GM18868 (cell line): ENCODE data around the gene BEGAIN.
"Not testable (repeated sequence)": the region's sequence is repeated elsewhere in the genome, so short reads cannot be mapped to it uniquely, and the experiment has no call there.

Source experiments
- ATAC-seq: cut with Tn5 transposase; IDR thresholded peaks from one replicate; pipeline ENCODE4 v1.9.1; 2021; ENCODE audit warnings: mild to moderate bottlenecking, moderate library complexity; ENCODE audit not compliant: unreplicated experiment

Gene BEGAIN

GRCh38 chr14:100526632-100527031 lies 60.6 kb downstream of the BEGAIN start:
- no peak for ATAC-seq

GRCh38 chr14:100526057-100526456 lies 61.2 kb downstream of the BEGAIN start:
- no peak for ATAC-seq

GRCh38 chr14:100525615-100526014 lies 61.6 kb downstream of the BEGAIN start:
- no peak for ATAC-seq

DNA sequence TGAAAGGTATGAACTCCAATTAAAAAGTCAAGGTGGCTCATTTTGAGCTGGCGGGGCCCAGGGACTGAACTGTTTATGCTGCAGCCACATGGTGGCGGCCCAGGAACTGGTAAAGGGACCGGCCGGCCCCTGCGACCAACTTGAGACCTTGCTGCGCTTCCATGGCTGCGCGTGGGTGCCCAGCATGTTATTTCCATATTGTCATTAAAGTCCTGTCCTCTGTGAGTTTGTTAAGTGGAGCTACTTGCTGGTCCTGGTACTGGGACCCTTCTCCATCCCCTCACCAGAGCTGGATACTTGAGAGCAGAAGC lies 62.3 kb downstream of the BEGAIN start:
- no peak for ATAC-seq

GRCh38 chr14:100524233-100524932 lies 62.8 kb downstream of the BEGAIN start:
- ATAC-seq: no peak

DNA sequence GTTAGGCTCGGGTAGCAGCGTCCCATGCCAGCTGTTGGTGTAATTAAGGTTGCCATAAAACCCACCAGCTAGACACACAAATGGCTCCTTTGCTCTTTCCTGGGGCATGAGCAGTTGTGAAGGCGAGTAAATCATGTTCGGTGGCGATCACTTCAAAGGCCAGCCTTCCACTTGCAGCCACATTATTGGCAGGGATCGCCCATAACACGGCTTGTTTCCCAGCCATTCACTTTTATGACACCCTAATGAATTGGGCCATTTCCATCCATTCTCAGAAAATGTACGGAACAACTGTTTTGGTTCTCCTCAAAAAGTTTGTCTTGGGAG lies 63.4 kb downstream of the BEGAIN start:
- ATAC-seq: no peak

GRCh38 chr14:100523131-100523842 lies 63.9 kb downstream of the BEGAIN start:
- ATAC-seq: no peak

DNA sequence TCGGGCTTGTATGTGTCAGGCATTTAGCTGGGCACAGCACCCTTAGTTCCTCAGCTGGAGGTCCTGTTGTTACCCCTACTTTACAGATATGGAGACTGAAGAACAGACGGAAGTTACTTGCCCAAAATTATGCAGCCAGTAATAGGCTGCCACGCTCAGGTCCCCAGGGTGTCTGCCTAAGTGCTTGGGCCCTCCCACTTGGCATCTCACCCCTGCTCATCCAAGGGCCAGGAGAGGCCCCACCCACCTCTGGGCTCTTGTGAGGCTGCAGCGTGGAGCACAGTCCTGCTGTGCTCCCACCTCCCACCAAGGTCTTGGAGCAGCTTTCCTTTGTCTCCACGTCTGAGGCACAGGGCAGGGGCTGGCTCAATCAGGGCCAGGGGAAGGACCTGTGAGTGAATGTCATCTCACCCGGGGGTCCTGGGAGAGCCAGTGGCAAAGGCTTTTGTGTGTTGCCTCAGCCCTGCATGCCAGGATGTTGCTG lies 64.6 kb downstream of the BEGAIN start:
- ATAC-seq: no peak

GRCh38 chr14:100506053-100506452 lies 81.2 kb downstream of the BEGAIN start:
- ATAC-seq: not testable (repeated sequence)

DNA sequence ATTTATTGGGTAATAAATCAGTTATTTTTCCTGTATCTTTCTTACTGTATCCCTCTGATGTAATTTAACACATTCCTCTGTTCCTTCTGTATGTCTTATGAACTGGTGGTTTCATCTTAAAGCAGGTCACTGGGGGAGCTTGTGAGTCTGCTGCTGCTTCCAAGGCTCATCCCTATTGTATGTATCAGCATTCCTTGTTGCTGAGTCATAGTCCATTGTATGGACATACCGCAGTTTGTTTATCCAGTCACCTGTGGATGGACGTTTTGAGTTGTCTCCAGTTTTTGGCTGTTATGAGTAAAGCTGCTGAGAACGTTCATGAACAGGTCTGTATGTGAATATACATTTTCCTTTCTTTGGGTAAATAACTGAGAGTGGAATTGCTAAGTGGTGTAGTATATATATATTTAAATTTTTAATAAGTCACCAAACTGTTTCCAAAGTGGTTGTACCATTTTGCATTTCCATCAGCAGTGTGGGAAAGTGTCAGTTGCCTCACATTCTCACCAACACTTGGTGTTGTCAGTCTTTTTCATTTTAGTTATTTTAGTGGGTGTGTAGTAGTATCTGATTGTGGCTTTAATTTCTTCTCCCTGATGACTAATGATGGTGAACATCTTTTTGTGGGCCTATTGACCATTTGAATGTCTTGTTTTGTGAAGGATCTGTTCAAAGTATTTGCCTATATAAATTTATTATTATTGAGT lies 82.7 kb downstream of the BEGAIN start:
- ATAC-seq: no peak

DNA sequence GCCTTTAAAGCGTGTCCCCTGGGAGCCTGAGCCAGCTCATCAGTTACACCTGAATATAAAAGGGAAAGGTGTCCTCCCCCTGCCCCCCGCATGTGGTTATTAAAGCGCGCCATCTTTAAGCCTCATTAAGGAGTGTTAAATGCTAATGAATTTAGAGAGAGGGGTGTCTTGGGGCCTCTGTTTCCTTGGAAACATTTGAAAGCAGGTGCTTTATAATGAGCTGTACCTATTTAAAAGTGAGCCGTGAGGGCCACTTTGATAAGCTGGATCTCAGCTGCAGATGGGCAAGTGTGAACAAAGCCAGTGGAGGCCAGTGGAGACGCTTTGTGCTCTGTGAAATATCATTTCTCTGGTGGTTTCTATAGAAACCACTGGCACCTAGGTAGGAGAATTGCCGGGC lies 84.0 kb downstream of the BEGAIN start:
- ATAC-seq: no peak

DNA sequence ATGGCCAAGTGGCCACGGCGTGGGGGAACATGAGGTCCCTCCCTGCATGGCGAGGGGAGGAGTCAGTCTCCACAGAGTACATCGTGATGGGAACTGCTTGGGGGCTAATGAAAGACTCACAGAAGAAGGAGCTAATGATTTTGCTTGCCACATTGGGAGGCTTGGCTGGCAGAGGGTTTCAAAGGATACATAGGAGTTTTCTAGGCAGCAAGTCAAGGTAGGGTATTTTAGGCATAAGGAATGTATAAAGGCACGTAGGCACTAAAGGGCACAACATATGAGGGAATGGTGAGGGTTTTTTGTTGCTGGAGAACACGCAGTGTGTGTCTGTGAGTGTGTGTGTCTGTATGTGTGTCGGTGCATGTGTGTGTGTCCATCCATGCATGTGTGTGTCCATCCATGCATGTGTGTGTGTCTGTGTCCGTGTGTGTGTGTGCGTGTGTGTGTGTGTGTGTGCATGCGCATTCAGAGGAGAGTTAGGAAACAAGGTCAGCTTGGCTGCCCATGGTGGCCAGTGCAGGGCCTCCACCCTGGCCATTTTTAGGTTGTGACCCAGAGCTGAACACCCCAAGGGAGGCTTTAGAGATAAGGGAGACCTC lies 84.5 kb downstream of the BEGAIN start:
- no peak for ATAC-seq

DNA sequence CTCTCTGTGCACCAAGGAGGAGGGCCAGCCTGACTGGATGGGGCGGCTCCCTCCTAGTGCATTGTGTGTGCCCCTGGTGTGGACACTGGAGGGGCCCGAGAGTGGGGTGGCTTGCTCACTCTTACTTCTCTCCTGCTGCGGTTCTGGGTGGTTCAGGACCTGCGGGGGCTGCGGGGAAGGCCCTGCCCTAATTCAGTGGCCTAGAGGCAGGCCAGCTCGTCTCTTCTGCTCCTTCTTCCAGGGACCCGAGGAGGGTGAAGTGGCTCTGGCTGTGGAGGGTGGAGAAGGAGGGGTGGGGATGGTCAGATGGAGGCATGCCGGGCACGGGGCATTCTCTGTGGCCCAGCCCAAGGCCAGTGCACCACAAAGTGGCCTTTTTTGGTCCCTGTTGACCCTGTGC lies 87.1 kb downstream of the BEGAIN start:
- ATAC-seq: no peak

DNA sequence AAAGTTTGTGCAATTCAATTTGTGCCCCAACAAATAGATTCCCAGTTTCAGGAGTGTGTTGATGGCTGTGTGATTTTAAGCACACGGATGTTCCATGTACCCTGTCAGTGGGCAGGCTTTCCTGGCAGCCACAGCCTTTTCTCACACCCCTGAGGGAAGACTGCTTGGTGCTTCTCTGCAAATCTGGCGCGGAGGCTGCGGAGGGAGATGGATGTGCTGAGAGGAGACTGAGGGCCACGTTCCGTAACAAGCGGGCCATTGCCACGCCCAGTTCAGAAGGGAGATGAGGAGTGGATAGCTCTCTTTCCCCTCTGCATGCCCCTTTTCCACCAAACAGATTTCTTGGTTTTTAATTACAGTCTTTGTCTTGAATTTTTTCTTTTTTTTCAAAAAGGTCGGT lies 89.1 kb downstream of the BEGAIN start:
- no peak for ATAC-seq

DNA sequence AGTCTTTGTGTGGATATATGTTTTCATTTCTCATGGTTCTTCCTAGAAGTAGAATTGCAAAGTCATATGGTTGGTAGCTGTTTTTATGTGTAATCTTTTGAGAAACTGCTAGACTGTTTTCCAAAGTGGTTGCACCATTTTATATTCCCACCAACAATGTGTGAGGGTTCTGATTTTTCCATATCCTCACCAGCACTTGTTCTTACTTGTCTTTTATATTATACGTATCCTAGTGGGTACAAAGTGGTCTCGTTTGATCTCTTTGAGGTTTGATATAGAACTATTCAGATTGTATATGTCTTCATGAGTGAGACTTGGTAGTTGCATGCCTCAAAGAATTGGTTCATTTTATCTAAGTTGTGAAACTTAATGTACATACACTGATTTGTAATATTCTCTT lies 91.3 kb downstream of the BEGAIN start:
- ATAC-seq: no peak

- no peak for ATAC-seq
These were observed 92.6 kb downstream of the BEGAIN start for GRCh38 chr14:100494645-100495044.

DNA sequence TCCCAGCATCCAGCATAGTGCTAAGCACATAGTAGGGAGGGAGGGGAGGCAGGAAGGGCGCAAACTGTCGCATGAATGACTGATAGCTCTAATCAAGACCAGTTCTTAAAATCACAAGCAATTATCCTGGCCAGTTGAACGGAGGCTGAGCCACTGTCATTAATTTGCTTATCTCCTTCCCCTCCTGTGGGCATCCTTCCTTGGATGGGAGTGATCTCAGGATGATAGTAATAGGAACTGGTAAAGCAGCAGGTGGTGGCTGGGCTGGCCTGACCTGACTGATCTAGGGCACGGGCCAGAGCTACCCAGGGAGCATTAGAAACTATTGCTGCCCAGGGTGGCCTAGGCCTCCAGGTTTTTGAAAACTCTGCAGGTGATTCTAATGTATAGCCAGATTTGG lies 97.0 kb downstream of the BEGAIN start:
- ATAC-seq: no peak

GRCh38 chr14:100488057-100488456 lies 99.2 kb downstream of the BEGAIN start:
- ATAC-seq: no peak

GRCh38 chr14:100487304-100487703 lies 99.9 kb downstream of the BEGAIN start:
- no peak for ATAC-seq
